Measurements from ENCODE around the gene DGCR2. TPM values are rescaled to one million over a fixed set of nuclear protein-coding genes. Genes with fewer than 3 reads are reported as not detected.
A peak's percentile ranks its signal among the peaks of the same experiment; 100 is the strongest.
"Not testable (repeated sequence)": the region's sequence is repeated elsewhere in the genome, so short reads cannot be mapped to it uniquely, and the experiment has no call there.

The DGCR2 gene
- total and polyA plus RNA-seq, 4 donors, result 19.7 to 43.5 (median 32.2) TPM

DNA sequence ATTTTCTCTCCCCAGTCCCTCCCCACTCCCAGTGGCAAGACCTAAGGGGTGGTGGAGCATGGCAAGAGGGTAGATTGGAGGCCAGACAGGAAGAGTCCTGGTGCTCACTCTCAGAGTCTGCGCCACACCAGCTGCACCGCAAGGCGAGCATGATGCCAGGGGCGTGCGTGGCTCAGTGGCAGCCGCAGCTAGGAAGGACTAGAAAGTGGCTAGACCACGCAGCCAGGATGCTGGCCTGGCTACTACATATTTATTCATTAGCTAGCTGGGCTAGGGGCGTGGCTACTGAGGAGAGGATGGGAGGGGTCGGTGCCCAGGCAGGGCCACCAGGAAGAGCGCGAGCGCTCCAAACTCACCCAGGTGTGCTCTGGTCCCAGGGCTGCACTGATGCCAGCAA lies 87.5 kb downstream of the DGCR2 start:
- WGBS, 2 donors, result 64 to 81% methylated on average over 8 to 11 of the region's 12 CpGs
- H3K27me3 ChIP-seq (ENCODE audit: control insufficient read depth in 1 of 2, insufficient read depth in 2 of 2, low read length in 1 of 2); ATAC-seq (ENCODE audit: low FRiP score); intact Hi-C loops (cut with DNase I); H3K4me3 ChIP-seq (ENCODE audit: low read length in 2 of 2); H3K36me3 ChIP-seq (ENCODE audit: control insufficient read depth in 1 of 2, insufficient read depth in 2 of 2, low read length in 1 of 2); H3K4me1 ChIP-seq (ENCODE audit: control insufficient read depth in 1 of 2, insufficient read depth in 2 of 2, low read length in 2 of 2); H3K9me3 ChIP-seq (ENCODE audit: control insufficient read depth, low read length); H3K27ac ChIP-seq (ENCODE audit: low read depth in 1 of 2, low read length in 2 of 2): not testable (repeated sequence)
- peak in 1 of 2 donors; percentile 36 for DNase-seq

DNA sequence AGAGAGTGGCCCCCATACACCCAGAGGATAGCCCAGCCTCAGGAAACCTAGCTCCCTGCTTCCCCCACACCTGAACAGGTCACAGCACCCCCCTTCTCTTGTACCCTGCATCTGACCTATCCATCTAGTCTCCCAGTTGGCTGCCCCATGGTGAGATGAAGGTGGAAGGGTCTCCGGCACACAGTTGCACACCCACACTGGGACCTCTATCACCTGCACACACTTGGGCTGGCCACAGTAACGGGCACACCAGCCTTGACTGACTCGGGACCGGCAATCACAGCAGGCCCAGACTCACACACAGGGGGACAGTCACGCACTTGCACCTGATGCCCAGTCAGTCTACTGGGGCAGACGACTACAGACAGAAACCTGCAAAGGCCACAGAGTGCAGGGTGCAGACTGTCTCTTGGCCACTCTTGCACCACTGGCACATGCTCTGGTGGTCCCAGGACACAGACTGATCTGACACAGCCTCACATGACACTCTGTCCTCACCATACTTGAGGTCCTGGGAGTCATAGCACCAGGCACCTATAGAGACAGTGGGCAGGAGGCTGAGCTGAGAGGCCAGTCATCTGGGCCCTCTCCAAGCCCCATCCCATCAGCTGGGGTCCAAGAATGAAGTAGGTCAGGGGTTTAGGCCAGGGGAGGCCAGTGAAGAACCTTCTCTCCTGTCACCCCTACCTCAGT lies 88.0 kb downstream of the DGCR2 start:
- peak in 1 of 2 donors; percentile 28 for DNase-seq
- H3K36me3 ChIP-seq (ENCODE audit: control insufficient read depth in 1 of 2, insufficient read depth in 2 of 2, low read length in 1 of 2); ATAC-seq (ENCODE audit: low FRiP score); H3K9me3 ChIP-seq (ENCODE audit: control insufficient read depth, low read length); intact Hi-C loops (cut with DNase I); H3K27ac ChIP-seq (ENCODE audit: low read depth in 1 of 2, low read length in 2 of 2); H3K4me1 ChIP-seq (ENCODE audit: control insufficient read depth in 1 of 2, insufficient read depth in 2 of 2, low read length in 2 of 2); H3K4me3 ChIP-seq (ENCODE audit: low read length in 2 of 2); H3K27me3 ChIP-seq (ENCODE audit: control insufficient read depth in 1 of 2, insufficient read depth in 2 of 2, low read length in 1 of 2): not testable (repeated sequence)
- 75 to 82% methylated on average over 4 to 6 of the region's 6 CpGs for WGBS, 2 donors

DNA sequence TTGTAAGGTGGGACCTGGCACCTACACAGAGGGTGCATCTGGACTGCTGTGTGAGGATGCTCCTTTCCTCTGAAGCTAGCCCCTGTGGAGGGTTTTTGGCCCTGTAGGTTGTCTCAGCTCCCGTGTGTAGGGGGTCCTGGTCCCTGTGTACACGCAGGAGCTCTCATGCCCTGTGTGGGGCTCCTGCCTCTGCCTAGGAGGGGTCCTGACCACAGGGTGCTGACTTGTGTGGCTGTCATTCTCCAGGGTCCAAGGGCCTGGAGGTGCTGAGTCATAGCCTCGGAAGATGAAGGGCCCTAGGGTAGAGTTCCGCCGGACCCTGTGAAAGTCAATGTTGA lies 88.7 kb downstream of the DGCR2 start:
- H3K9me3 ChIP-seq (ENCODE audit: control insufficient read depth, low read length); H3K27me3 ChIP-seq (ENCODE audit: control insufficient read depth in 1 of 2, insufficient read depth in 2 of 2, low read length in 1 of 2); H3K4me3 ChIP-seq (ENCODE audit: low read length in 2 of 2); H3K4me1 ChIP-seq (ENCODE audit: control insufficient read depth in 1 of 2, insufficient read depth in 2 of 2, low read length in 2 of 2); ATAC-seq (ENCODE audit: low FRiP score); H3K27ac ChIP-seq (ENCODE audit: low read depth in 1 of 2, low read length in 2 of 2); intact Hi-C loops (cut with DNase I); H3K36me3 ChIP-seq (ENCODE audit: control insufficient read depth in 1 of 2, insufficient read depth in 2 of 2, low read length in 1 of 2): not testable (repeated sequence)
- WGBS, 2 donors, result 53 to 61% methylated on average over 5 of the region's 5 CpGs
- peak in 1 of 2 donors; percentile 42 for DNase-seq

DNA sequence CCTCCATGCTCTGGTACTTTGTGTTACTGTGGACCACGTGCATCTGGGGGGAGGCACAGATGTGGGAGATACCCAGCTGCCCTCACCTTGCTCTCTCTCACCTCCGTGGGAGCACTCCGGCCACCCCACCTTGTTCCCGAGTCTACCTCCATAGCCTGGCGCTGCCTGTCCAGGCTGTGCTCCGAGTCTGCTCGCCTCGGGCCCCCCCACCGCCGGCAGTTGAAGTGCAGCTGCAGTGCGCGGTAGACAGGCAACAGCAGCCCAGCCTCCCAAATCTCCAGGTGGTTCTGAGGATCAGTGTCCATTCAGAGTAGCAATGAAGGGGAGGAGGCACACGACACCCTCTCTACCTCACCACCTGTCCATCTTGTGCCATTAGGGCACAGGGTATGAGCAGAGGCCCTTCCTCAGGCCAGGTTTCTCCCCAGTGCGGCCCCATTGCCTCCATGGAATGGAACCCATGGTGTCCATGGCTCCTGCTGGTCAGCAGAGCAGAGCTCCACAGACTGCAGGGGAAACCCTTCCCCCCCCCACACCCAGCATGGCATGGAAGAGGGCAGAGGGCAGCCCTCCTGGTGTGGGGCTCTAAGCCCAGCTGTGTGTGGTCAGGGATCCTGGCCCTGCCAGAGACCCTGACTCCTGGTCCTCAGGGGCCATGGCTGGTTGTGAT lies 89.2 kb downstream of the DGCR2 start:
- ATAC-seq (ENCODE audit: low FRiP score); intact Hi-C loops (cut with DNase I); H3K27me3 ChIP-seq (ENCODE audit: control insufficient read depth in 1 of 2, insufficient read depth in 2 of 2, low read length in 1 of 2); H3K4me1 ChIP-seq (ENCODE audit: control insufficient read depth in 1 of 2, insufficient read depth in 2 of 2, low read length in 2 of 2); H3K4me3 ChIP-seq (ENCODE audit: low read length in 2 of 2); H3K9me3 ChIP-seq (ENCODE audit: control insufficient read depth, low read length); H3K36me3 ChIP-seq (ENCODE audit: control insufficient read depth in 1 of 2, insufficient read depth in 2 of 2, low read length in 1 of 2); H3K27ac ChIP-seq (ENCODE audit: low read depth in 1 of 2, low read length in 2 of 2): not testable (repeated sequence)
- peak in 1 of 2 donors; percentile 68 for DNase-seq
- 82 to 83% methylated on average over 14 of the region's 14 CpGs for WGBS, 2 donors

DNA sequence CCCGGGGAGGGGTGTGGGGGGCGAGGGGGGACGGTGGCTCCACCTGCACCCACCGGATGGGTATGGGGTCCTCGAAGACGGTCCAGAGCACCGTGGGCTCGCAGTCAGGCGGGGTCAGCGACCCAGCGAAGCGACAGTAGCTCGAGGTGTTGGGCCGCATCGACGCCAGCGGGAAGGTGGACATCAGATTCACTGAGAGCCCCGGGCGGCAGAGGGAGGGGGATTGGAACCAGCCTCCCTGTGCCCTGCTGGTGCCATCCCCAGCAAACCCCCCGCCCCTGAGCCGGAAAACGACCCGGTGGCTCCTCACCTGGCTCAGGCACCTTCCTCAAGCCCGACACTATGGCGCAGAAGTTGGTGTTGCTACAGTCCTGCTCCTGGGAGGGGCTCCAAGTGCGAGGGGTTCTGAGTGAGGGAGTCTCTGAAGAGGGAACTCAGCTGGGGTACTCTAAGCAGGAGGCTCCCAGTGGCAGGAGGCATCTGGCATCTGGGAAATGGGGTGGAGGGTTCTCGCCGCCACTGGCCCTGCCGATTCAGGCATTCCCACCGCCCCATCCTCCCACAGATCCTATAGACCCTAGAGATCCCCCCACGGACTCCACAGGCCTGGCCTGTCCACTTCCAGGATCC lies 89.9 kb downstream of the DGCR2 start:
- H3K36me3 ChIP-seq (ENCODE audit: control insufficient read depth in 1 of 2, insufficient read depth in 2 of 2, low read length in 1 of 2); H3K4me1 ChIP-seq (ENCODE audit: control insufficient read depth in 1 of 2, insufficient read depth in 2 of 2, low read length in 2 of 2); H3K9me3 ChIP-seq (ENCODE audit: control insufficient read depth, low read length); H3K27me3 ChIP-seq (ENCODE audit: control insufficient read depth in 1 of 2, insufficient read depth in 2 of 2, low read length in 1 of 2); intact Hi-C loops (cut with DNase I); H3K27ac ChIP-seq (ENCODE audit: low read depth in 1 of 2, low read length in 2 of 2); ATAC-seq (ENCODE audit: low FRiP score); H3K4me3 ChIP-seq (ENCODE audit: low read length in 2 of 2): not testable (repeated sequence)
- WGBS, 2 donors, result 79 to 81% methylated on average over 12 to 28 of the region's 31 CpGs
- DNase-seq, result peak in 1 of 2 donors; percentile 62

DNA sequence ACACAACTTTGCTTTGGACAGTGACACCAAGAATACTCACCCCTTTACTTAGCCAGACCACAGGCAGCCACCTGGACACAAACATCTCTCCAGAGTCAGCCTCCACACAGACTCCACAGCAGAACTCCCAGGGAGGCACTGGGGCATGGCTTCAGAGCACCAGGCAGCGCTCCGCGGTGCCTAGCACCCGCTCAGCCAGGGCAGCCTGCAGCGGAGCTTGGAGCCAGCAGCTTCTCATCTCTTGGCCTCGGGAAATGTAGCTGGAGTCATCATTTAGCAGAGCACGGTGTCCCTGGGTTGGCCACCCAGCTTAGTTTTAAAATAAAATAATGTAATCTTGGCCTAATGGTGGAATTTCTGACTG lies 91.3 kb downstream of the DGCR2 start:
- DNase-seq, result peak in 1 of 2 donors; percentile 50
- H3K27me3 ChIP-seq (ENCODE audit: control insufficient read depth in 1 of 2, insufficient read depth in 2 of 2, low read length in 1 of 2); H3K4me1 ChIP-seq (ENCODE audit: control insufficient read depth in 1 of 2, insufficient read depth in 2 of 2, low read length in 2 of 2); H3K27ac ChIP-seq (ENCODE audit: low read depth in 1 of 2, low read length in 2 of 2); H3K9me3 ChIP-seq (ENCODE audit: control insufficient read depth, low read length); H3K4me3 ChIP-seq (ENCODE audit: low read length in 2 of 2); intact Hi-C loops (cut with DNase I); H3K36me3 ChIP-seq (ENCODE audit: control insufficient read depth in 1 of 2, insufficient read depth in 2 of 2, low read length in 1 of 2); ATAC-seq (ENCODE audit: low FRiP score): not testable (repeated sequence)
- 84 to 86% methylated on average over 6 to 7 of the region's 7 CpGs for WGBS, 2 donors

DNA sequence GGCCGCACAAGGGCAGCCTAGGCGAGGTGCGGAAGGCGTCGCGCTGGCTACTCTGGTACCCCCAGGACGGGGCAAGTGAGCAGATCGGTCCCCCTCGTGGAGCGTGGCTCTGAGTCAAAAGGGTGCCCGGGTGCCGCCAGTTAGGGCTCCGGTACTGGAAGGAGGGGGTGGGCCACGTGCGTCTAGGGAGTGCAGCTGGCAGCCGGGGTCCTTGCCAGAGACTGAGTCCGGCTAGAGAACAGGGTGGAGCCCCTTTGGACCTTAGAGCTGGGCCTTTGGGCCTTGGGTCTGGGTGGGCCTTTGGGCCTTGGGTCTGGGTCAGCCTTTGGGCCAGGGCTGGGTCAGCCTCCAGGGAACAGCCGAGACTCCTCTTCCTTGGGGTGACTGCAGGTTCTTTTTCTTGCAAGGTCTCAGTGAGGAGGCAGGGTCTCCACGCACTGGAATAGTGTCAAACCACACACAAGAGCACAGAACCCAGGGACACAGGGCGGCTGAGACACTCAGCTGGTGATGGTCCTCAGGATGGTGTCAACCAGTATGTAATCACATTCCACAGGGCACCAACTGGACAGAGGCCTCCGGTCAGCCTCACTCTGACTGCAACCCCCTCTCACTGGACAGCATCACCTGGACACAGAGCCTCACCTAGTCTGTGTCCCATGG lies 91.9 kb downstream of the DGCR2 start:
- H3K4me3 ChIP-seq (ENCODE audit: low read length in 2 of 2); H3K27me3 ChIP-seq (ENCODE audit: control insufficient read depth in 1 of 2, insufficient read depth in 2 of 2, low read length in 1 of 2); intact Hi-C loops (cut with DNase I); H3K27ac ChIP-seq (ENCODE audit: low read depth in 1 of 2, low read length in 2 of 2); H3K4me1 ChIP-seq (ENCODE audit: control insufficient read depth in 1 of 2, insufficient read depth in 2 of 2, low read length in 2 of 2); H3K36me3 ChIP-seq (ENCODE audit: control insufficient read depth in 1 of 2, insufficient read depth in 2 of 2, low read length in 1 of 2); H3K9me3 ChIP-seq (ENCODE audit: control insufficient read depth, low read length); ATAC-seq (ENCODE audit: low FRiP score): not testable (repeated sequence)
- 24 to 29% methylated on average over 15 to 20 of the region's 21 CpGs for WGBS, 2 donors
- peak in 1 of 2 donors; percentile 75 for DNase-seq

DNA sequence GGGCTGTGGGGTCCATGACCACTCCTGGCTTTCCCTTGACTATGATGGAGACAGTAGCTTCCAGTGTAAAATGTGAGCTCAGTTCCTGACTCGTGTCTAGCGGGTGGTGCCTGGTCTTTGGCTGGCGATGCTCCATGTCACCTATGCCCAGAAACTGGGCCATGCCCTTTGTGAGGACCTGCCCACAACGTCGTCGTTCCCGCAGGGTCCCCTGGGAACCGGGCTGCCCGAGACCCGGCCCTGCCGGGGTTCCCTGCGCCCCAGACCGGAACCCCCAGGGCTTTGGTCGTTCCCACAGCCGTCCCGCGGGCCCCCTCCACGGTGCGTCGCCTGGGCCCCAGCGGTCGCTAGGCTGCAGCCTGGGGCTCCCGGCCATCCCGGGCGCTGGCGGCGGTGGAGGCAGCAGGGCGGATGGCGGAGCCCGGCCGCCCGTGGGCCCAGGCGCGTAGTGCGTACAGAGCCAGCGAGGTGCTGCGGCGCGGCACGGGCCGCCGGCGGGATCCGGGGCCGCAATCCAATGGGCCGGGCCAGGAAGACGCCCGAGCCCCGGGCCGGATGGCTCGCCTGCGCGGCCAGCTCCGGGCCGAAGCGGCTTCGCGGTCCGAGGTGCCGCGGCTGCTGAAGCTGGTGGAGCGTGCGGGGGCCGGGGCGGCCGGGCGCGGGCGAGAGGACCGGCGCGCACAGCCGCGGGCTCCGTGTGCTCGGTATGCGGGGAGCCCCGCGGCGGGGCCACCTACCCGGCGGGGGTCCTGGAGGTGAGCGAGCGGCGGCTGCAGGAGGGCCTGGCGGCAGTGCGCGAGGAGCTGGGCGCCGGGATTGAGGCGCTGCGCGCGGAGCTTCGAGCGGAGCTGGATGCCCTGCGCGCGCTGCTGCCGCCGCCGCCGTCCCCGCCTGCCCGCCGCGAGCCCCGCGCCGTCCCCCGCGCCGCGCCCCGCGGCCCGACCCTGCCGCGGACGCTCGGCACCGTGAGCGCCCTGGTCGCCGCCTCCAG lies 92.8 kb downstream of the DGCR2 start:
- intact Hi-C loops (cut with DNase I); H3K4me1 ChIP-seq (ENCODE audit: control insufficient read depth in 1 of 2, insufficient read depth in 2 of 2, low read length in 2 of 2); H3K27ac ChIP-seq (ENCODE audit: low read depth in 1 of 2, low read length in 2 of 2); ATAC-seq (ENCODE audit: low FRiP score); H3K4me3 ChIP-seq (ENCODE audit: low read length in 2 of 2); H3K9me3 ChIP-seq (ENCODE audit: control insufficient read depth, low read length); H3K27me3 ChIP-seq (ENCODE audit: control insufficient read depth in 1 of 2, insufficient read depth in 2 of 2, low read length in 1 of 2); H3K36me3 ChIP-seq (ENCODE audit: control insufficient read depth in 1 of 2, insufficient read depth in 2 of 2, low read length in 1 of 2): not testable (repeated sequence)
- DNase-seq, result peak in 1 of 2 donors; percentile 67
- 3 to 6% methylated on average over 55 to 120 of the region's 125 CpGs for whole genome bisulfite sequencing, 2 donors
